Muscle of leg (tissue), 11 donors: ENCODE results near the gene RALGPS1. TPM values are rescaled to one million over a fixed set of nuclear protein-coding genes. Genes with fewer than 3 reads are reported as not detected.

Experiments
- DNase-seq: peaks from one replicate; pipeline ENCODE4 v3.0.0; 2013
- H3K27ac ChIP-seq: one replicate; pipeline ENCODE4 v1.5.1; 2013; ENCODE audit warnings: mild to moderate bottlenecking, low read length, control low read depth
- H3K27me3 ChIP-seq: one replicate; pipeline ENCODE4 v1.6.1; 2013; ENCODE audit warnings: low read length; ENCODE audit not compliant: control insufficient read depth, insufficient read depth
- H3K36me3 ChIP-seq: one replicate; pipeline ENCODE4 v1.6.1; 2013; ENCODE audit warnings: low read length; ENCODE audit not compliant: control insufficient read depth, insufficient read depth
- H3K4me1 ChIP-seq: one replicate; pipeline ENCODE4 v1.6.1; 2013; ENCODE audit warnings: low read length; ENCODE audit not compliant: control insufficient read depth, insufficient read depth
- H3K4me3 ChIP-seq: one replicate; pipeline ENCODE4 v1.5.1; 2013; ENCODE audit warnings: low read length, control low read depth
- H3K9me3 ChIP-seq: replicated peaks from 2 replicates; pipeline ENCODE4 v1.6.1; 2013; ENCODE audit warnings: low read depth, low read length; ENCODE audit not compliant: control insufficient read depth
- WGBS: methylation state at CpG from one replicate; pipeline ENCODE4 v1.1.5; 2013; ENCODE audit warnings: missing lambda C conversion rate; ENCODE audit not compliant: insufficient coverage; 5-methylcytosine and 5-hydroxymethylcytosine counted together
- polyA plus RNA-seq, 8 donors: library from polyadenylated mRNA; unstranded; fragments of 120-200 nt; gene quantifications; one replicate each; pipeline versions ENCODE4 v1.2.1 to v1.2.3, GENCODE V29; 2013; ENCODE audit warnings: inconsistent platforms in 1 of 8, low replicate concordance in 1 of 8; ENCODE audit not compliant: insufficient read length in 8 of 8, insufficient read depth in 1 of 8
- total RNA-seq: library from RNA; stranded (reverse); fragments of 120-200 nt; gene quantifications from one replicate; pipeline ENCODE4 v1.2.4, GENCODE V29; 2013

The RALGPS1 gene
- total and polyA plus RNA-seq, 9 donors: 4.6 to 8.6 (median 7.2) TPM

GRCh38 chr9:127208416-127208815 is 293.8 kb downstream of the RALGPS1 start:
- Histone ChIP-seq H3K27me3 (peaks cover 3% of the 10 kb centered on the region), H3K9me3 (no peaks in the 10 kb centered on the region), H3K4me3 (no peak overlapping the region), H3K4me1 (peaks cover 38% of the 10 kb centered on the region), H3K27ac (no peak overlapping the region), H3K36me3 (no peaks in the 10 kb centered on the region)
- no peak for DNase-seq
- WGBS: 97% methylated on average over 5 of the region's 8 CpGs

GRCh38 chr9:127209220-127209619 is 294.6 kb downstream of the RALGPS1 start:
- Histone ChIP-seq H3K4me3 (no peak overlapping the region), H3K9me3 (no peaks in the 10 kb centered on the region)
- no peak for DNase-seq

GRCh38 chr9:127209948-127210640 is 295.5 kb downstream of the RALGPS1 start:
- WGBS: 44% methylated on average over 18 of the region's 18 CpGs
- no peaks in the 10 kb centered on the region for H3K36me3 ChIP-seq
- H3K9me3 ChIP-seq: no peaks in the 10 kb centered on the region
- no peak overlapping the region for H3K27ac ChIP-seq
- H3K4me3 ChIP-seq: no peak overlapping the region
- peaks cover 50% of the 10 kb centered on the region for H3K4me1 ChIP-seq
- peak; percentile 65 for DNase-seq
- peaks cover 3% of the 10 kb centered on the region for H3K27me3 ChIP-seq

More at GRCh38 chr9:127209220-127209619, 294.6 kb downstream of the RALGPS1 start:
- Histone ChIP-seq H3K4me1 (peaks cover 44% of the 10 kb centered on the region), H3K27me3 (peaks cover 3% of the 10 kb centered on the region), H3K36me3 (no peaks in the 10 kb centered on the region), H3K27ac (no peak overlapping the region)
- 98% methylated on average over 4 of the region's 7 CpGs for WGBS

- Histone ChIP-seq H3K4me1 (peaks cover 47% of the 10 kb centered on the region), H3K27me3 (peaks cover 3% of the 10 kb centered on the region), H3K9me3 (no peaks in the 10 kb centered on the region), H3K36me3 (no peaks in the 10 kb centered on the region), H3K4me3 (no peak overlapping the region), H3K27ac (no peak overlapping the region)
- WGBS: 73% methylated on average over 14 of the region's 20 CpGs
- no peak for DNase-seq
Measured at GRCh38 chr9:127210851-127211730, 296.5 kb downstream of the RALGPS1 start.

GRCh38 chr9:127211983-127212382 is 297.4 kb downstream of the RALGPS1 start:
- DNase-seq: no peak
- no peaks in the 10 kb centered on the region for H3K36me3 ChIP-seq
- H3K9me3 ChIP-seq: no peaks in the 10 kb centered on the region
- WGBS: 83% methylated on average over 11 of the region's 11 CpGs
- H3K4me3 ChIP-seq: no peak overlapping the region
- peaks cover 47% of the 10 kb centered on the region for H3K4me1 ChIP-seq
- no peak overlapping the region for H3K27ac ChIP-seq
- H3K27me3 ChIP-seq: peaks cover 3% of the 10 kb centered on the region

GRCh38 chr9:127212453-127212852 is 297.9 kb downstream of the RALGPS1 start:
- DNase-seq: no peak
- Histone ChIP-seq H3K27me3 (peaks cover 3% of the 10 kb centered on the region), H3K27ac (no peak overlapping the region), H3K4me3 (no peak overlapping the region), H3K9me3 (no peaks in the 10 kb centered on the region), H3K36me3 (no peaks in the 10 kb centered on the region), H3K4me1 (peaks cover 47% of the 10 kb centered on the region)
- 85% methylated on average over 5 of the region's 9 CpGs for WGBS

- Histone ChIP-seq H3K4me3 (no peak overlapping the region), H3K4me1 (peaks cover 41% of the 10 kb centered on the region), H3K27ac (no peak overlapping the region), H3K27me3 (peaks cover 3% of the 10 kb centered on the region), H3K9me3 (no peaks in the 10 kb centered on the region), H3K36me3 (no peaks in the 10 kb centered on the region)
- no peak for DNase-seq
- WGBS: 75% methylated on average over 3 of the region's 4 CpGs
Measured at GRCh38 chr9:127213859-127214258, 299.3 kb downstream of the RALGPS1 start.

GRCh38 chr9:127214421-127215267 is 300.1 kb downstream of the RALGPS1 start:
- Histone ChIP-seq H3K27ac (no peak overlapping the region), H3K9me3 (no peaks in the 10 kb centered on the region), H3K36me3 (no peaks in the 10 kb centered on the region), H3K4me3 (no peak overlapping the region), H3K4me1 (peaks cover 45% of the 10 kb centered on the region), H3K27me3 (no peaks in the 10 kb centered on the region)
- peak; percentile 61 for DNase-seq
- WGBS: 35% methylated on average over 5 of the region's 6 CpGs

GRCh38 chr9:127215268-127216209 is 301.0 kb downstream of the RALGPS1 start:
- no peak for DNase-seq
- Histone ChIP-seq H3K27ac (no peak overlapping the region), H3K4me1 (peaks cover 41% of the 10 kb centered on the region), H3K36me3 (no peaks in the 10 kb centered on the region), H3K4me3 (no peak overlapping the region), H3K9me3 (no peaks in the 10 kb centered on the region), H3K27me3 (no peaks in the 10 kb centered on the region)
- WGBS: 90% methylated on average over 8 of the region's 14 CpGs
